Right atrium auricular region (tissue), 2 donors: ENCODE measurements around the gene DUSP21. TPM values are rescaled to one million over a fixed set of nuclear protein-coding genes. Genes with fewer than 3 reads are reported as not detected.
A peak's percentile ranks its signal among the peaks of the same experiment; 100 is the strongest.

Experiments used
- DNase-seq: peaks from one replicate; pipeline ENCODE4 v3.0.0-alpha.2; 2019; ENCODE audit warnings: low spot score
- H3K27ac ChIP-seq, 2 donors: fragments of 200-600 bp; sonication (generic); 1 replicate in 1 of 2; 2 replicates in 1 of 2; pipeline ENCODE4 v1.5.1; 2016 to 2019
- H3K27me3 ChIP-seq, 2 donors: fragments of 200-600 bp; sonication (generic); one replicate each; pipeline versions ENCODE4 v1.5.1 to v1.6.0; 2017 to 2019
- H3K36me3 ChIP-seq: fragments of 200-600 bp; sonication (generic); one replicate; pipeline ENCODE4 v1.5.1; 2016
- H3K4me1 ChIP-seq, 2 donors: fragments of 200-600 bp; sonication (generic); one replicate each; pipeline versions ENCODE4 v1.5.1 to v1.6.0; 2017 to 2019
- H3K4me3 ChIP-seq, 2 donors: fragments of 200-600 bp; sonication (generic); 1 replicate in 1 of 2; 2 replicates in 1 of 2; pipeline ENCODE4 v1.5.1; 2017 to 2019; ENCODE audit warnings: mild to moderate bottlenecking in 1 of 2, moderate library complexity in 1 of 2
- H3K9me3 ChIP-seq, 2 donors: fragments of 200-600 bp; sonication (generic); one replicate each; pipeline ENCODE4 v1.5.1; 2019
- CTCF ChIP-seq, 2 donors: fragments of 200-600 bp; sonication (generic); IDR thresholded peaks; one replicate each; pipeline ENCODE4 v1.5.1; 2019; ENCODE audit warnings: antibody characterized with exemption in 2 of 2
- total RNA-seq, 2 donors: library from RNA; depleted of rRNA; stranded (reverse); fragments of >200 nt; gene quantifications; one replicate each; pipeline ENCODE4 v1.1.0, GENCODE V29; 2016

The DUSP21 gene
- total RNA-seq, 2 donors from 2014 or later: not detected

- peaks cover 0 to 45% of the 10 kb centered on the region in 2 donors for H3K4me1 ChIP-seq
Observed at GRCh38 chrX:44873415-44874276, 29.8 kb downstream of the DUSP21 start.

GRCh38 chrX:44874420-44875184 is 30.8 kb downstream of the DUSP21 start:
- peaks cover 0 to 52% of the 10 kb centered on the region in 2 donors for H3K4me1 ChIP-seq
- H3K27ac ChIP-seq: peak overlapping the region; percentile 100
- H3K4me3 ChIP-seq: peak overlapping the region; percentile 96 to 98
- H3K27me3 ChIP-seq: no peaks in the 10 kb centered on the region
- H3K9me3 ChIP-seq: no peaks in the 10 kb centered on the region
- DNase-seq: no peak
- no peak for TF ChIP-seq CTCF (IDR thresholded peaks at IDR 0.05)
- H3K36me3 ChIP-seq: no peaks in the 10 kb centered on the region

More at GRCh38 chrX:44873415-44874276, 29.8 kb downstream of the DUSP21 start:
- Histone ChIP-seq H3K4me3 (peak overlapping the region; percentile 96 to 98), H3K27me3 (no peaks in the 10 kb centered on the region), H3K36me3 (no peaks in the 10 kb centered on the region), H3K27ac (peak overlapping the region; percentile 100), H3K9me3 (no peaks in the 10 kb centered on the region)
- TF ChIP-seq CTCF (IDR thresholded peaks at IDR 0.05): no peak
- peak; percentile 68 for DNase-seq

DNA sequence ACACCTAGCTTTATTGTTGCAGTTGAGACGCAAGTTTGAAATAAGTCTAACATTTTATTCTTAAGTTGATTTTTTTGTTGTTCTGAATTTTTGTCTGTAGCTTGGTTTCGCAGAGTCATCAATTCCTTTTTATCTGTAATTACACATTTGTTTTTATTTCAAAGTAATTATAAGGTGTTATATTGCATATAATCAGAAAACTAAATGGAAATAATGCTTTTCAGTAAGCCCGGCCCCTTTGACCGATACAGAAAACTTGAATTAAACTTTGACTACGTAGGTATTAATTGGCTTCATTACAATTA is 31.3 kb downstream of the DUSP21 start:
- no peak for TF ChIP-seq CTCF (IDR thresholded peaks at IDR 0.05)

DNA sequence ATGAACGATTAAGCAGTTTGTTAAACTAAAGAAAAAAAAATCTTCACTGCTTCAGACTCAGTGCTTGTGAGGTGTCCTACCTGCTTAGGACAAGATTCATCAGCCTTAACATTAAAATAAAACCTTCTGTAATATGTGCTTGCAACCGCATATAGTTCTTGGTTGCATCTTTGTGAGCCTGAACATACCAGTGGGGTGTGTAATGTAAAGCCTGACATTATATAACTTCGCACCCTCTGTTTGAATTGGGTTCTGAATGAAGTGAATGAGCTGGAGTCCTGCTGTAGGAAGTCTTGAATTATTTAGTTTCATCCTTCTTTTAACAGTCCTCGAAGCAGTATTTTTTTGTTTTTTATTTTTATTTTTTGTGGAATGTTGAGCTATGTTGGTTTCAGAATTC is 32.3 kb downstream of the DUSP21 start:
- DNase-seq: no peak
- peak overlapping the region in 1 of 2 donors; percentile 98 for H3K4me3 ChIP-seq
- H3K9me3 ChIP-seq: no peaks in the 10 kb centered on the region
- H3K36me3 ChIP-seq: no peaks in the 10 kb centered on the region
- no peak for TF ChIP-seq CTCF (IDR thresholded peaks at IDR 0.05)
- H3K4me1 ChIP-seq: peaks cover 0 to 50% of the 10 kb centered on the region in 2 donors
- no peaks in the 10 kb centered on the region for H3K27me3 ChIP-seq
- no peak overlapping the region for H3K27ac ChIP-seq

More for the DNA sequence above, 31.3 kb downstream of the DUSP21 start:
- peaks cover 0 to 52% of the 10 kb centered on the region in 2 donors for H3K4me1 ChIP-seq
- H3K36me3 ChIP-seq: no peaks in the 10 kb centered on the region
- no peak for DNase-seq
- H3K9me3 ChIP-seq: no peaks in the 10 kb centered on the region
- H3K27me3 ChIP-seq: no peaks in the 10 kb centered on the region
- H3K27ac ChIP-seq: peak overlapping the region; percentile 100
- H3K4me3 ChIP-seq: peak overlapping the region; percentile 96 to 98

DNA sequence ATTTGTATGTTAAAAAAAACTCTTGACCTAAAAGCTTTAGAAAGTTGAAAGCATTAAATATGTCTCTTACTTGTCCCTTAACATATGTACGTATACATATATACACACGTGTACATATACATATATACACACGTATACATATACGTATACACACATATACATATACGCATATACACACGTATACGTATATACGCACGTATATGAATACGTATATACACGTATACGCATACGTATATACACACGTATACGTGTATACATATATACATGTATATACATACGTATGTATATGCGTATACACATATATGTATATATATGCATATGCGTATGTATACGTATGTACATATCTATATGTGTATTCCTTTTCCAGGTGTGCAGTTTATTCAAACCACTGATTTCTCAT is 32.9 kb downstream of the DUSP21 start:
- H3K4me3 ChIP-seq: no peak overlapping the region

More for the DNA sequence above, 32.9 kb downstream of the DUSP21 start:
- no peak overlapping the region for H3K27ac ChIP-seq
- H3K4me1 ChIP-seq: peaks cover 0 to 43% of the 10 kb centered on the region in 2 donors
- H3K27me3 ChIP-seq: no peaks in the 10 kb centered on the region
- no peak for DNase-seq
- H3K9me3 ChIP-seq: no peaks in the 10 kb centered on the region
- TF ChIP-seq CTCF (IDR thresholded peaks at IDR 0.05): no peak
- H3K36me3 ChIP-seq: no peaks in the 10 kb centered on the region
